LHCN-M2 (cell line): ENCODE measurements around the gene ZNF346. TPM values are rescaled to one million over a fixed set of nuclear protein-coding genes. Genes with fewer than 3 reads are reported as not detected.
"Not testable (repeated sequence)": the region's sequence is repeated elsewhere in the genome, so short reads cannot be mapped to it uniquely, and the experiment has no call there.

Experiments
- DNase-seq: peaks from one replicate; pipeline ENCODE4 v3.0.0-alpha.2; 2012; ENCODE audit warnings: low read depth
- polyA plus RNA-seq: library from polyadenylated mRNA; unstranded; fragments of >200 nt; gene quantifications from one replicate; pipeline ENCODE4 v1.2.1, GENCODE V29; 2012; ENCODE audit warnings: missing spikeins
- total RNA-seq: library from RNA; depleted of rRNA; stranded (reverse); fragments of >200 nt; gene quantifications from 2 replicates; pipeline ENCODE4 v1.2.3, GENCODE V29; 2014; rRNA removed

ZNF346 gene, protein sequence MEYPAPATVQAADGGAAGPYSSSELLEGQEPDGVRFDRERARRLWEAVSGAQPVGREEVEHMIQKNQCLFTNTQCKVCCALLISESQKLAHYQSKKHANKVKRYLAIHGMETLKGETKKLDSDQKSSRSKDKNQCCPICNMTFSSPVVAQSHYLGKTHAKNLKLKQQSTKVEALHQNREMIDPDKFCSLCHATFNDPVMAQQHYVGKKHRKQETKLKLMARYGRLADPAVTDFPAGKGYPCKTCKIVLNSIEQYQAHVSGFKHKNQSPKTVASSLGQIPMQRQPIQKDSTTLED
- 7.1 and 9.1 TPM in 2 replicates for total RNA-seq
- polyA plus RNA-seq = 7.9 TPM

DNA sequence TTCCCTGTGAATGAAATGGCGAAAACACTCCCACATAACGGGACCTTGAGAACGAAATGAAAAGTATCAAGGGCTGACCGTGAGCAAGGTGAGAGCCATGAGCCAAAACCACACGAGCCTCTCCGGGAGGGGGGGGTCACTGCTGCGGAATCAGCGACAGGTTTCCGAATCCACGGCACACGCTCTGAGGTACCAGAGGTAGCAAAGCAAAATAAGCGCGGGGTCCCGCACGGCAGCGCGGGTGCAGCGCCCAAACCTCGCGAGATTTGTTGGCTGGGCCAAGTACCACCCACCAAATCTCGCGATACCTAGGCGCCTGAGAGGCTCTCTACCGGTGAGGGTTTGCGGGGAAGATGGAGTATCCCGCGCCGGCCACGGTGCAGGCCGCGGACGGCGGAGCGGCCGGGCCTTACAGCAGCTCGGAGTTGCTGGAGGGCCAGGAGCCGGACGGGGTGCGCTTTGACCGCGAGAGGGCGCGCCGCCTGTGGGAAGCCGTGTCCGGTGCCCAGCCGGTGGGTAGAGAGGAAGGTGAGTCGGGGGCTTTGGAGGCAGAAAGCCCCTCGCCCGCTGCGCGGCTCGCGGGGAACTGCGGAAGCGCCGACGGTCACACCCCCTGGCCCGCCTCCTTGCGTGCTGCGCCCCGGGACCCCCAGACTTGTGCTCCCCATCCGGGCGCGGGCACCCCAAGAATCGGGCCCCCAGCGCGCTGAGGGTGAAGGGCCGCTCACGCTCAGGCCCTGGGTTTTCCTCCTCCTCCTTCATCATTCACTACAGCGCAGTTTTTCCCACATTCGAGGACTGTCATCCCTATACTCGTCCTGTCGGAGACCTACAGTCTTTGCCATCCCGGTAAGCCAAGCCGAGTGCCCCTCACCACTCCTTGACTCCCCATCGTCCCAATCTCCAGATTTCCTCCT lies at the start of gene ZNF346:
ZNF346 (plus strand) TSS at position 311 of the 917 bp plus-strand sequence; CDS start at position 354, 43 bp downstream.
- DNase-seq = peak; percentile 86

DNA sequence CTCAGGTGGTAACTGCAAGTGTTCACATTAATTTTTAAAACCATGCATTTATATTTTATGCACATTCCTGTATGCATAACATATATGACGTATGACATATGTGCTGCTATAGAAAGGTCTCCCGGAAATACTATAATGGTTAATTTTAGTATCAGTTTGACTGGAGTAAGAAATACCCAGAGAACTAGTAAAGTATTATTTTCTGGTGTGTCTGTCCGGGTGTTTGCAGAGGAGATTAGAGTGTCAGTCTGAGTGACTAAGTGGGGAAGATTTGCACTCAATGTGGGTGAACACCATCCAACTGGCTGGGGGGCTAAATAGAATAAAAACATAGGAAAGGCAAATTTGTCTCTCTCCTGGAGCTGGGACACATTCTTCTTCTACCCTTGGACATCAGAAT lies 42.8 kb upstream of the ZNF346 start:
- no peak for DNase-seq

DNA sequence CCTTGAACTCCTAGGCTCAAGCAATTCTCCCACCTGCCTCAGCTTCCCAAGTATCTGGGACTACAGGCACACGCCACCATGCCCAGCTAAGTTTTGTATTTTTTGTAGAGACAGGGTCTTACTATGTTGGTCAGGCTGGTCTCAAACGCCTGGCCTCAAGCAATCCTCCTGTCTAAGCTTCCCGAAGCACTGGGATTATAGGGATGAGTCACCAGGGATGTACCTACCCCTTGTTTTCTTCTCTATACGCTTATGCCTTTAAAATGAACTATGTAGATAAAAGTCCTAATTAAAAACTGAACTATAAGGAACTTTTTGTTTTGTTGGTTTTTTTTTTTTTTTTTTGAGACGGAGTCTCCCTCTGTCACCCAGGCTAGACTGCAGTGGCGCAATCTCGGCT lies 41.7 kb upstream of the ZNF346 start:
- DNase-seq = no peak

DNA sequence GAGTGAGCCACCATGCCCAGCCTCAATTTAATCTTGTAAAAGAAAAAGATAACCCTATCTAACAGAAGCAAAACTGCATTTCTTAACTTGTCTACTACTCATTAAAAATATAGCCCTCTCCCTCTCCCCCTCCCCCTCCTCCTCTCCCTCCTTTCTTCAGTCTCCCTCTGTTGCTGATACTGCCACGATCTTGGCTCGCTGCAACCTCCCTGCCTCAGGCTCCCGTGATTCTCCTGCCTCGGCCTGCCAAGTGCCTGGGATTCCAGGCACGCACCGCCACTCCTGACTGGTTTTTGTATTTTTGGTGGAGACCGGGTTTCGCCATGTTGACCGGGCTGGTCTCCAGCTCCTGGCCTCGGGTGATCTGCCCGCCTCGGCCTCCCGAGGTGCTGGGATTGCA lies 39.4 kb upstream of the ZNF346 start:
- not testable (repeated sequence) for DNase-seq

DNA sequence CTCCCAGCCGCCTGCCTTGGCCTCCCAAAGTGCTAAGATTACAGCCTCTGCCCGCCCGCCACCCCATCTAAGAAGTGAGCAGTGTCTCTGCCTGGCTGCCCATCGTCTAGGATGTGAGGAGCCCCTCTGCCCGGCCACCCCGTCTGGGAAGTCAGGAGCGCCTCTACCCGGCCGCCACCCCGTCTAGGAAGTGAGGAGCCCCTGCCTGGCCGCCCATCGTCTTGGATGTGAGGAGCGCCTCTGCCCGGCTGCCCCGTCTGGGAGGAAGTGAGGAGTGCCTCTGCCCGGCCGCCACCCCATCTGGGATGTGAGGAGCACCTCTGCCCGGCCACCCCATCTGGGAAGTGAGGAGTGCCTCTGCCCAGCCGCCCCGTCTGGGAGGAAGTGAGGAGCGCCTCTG lies 38.9 kb upstream of the ZNF346 start:
- DNase-seq = not testable (repeated sequence)

DNA sequence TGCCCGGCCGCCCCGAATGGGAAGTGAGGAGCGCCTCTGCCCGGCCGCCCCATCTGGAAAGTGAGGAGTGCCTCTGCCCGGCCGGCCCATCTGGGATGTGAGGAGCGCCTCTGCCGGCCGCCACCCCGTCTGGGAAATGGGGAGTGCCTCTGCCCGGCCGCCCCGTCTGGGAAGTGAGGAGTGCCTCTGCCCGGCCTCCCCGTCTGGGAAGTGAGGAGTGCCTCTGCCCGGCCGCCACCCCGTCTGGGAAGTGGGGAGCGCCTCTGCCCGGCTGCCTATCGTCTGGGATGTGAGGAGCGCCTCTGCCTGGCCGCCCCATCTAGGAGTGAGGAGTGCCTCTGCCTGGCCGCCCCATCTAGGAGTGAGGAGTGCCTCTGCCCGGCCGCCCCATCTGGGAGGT lies 38.3 kb upstream of the ZNF346 start:
- DNase-seq = not testable (repeated sequence)

DNA sequence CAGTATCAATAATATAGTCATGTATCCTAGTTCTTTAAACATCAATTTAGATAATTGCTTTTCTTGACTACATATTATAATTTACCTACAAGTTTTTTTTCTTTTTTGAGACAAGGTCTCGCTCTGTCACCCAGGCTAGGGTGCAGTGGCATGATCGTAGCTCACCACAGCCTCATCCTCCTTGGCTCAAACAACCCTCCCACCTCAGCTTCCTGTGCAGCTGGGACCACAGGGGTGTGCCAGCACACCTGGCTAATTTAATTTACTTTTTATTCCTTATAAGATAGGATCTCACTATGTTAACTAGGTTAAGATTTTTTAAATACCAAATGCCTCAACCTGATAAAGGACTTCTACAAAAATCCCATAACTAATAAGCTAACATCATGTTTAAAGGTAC lies 37.0 kb upstream of the ZNF346 start:
- DNase-seq = no peak

DNA sequence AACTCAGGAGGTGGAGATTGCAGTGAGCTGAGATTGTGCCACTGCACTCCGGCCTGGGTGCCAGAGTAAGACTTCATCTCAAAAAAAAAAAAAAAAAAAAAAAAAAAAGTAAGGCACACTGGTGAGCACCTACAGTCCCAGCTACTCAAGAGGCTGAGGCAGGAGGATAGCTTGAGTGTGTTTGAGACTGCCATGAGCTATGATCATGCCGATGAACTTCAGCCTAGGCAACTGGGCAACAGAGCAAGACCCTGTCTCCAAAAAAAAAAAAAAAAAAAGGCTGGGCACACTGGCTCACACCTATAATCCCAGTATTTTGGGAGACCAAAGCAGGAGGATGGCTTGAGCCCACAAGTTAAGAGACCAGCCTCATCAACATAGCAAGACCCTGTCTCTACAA lies 36.2 kb upstream of the ZNF346 start:
- no peak for DNase-seq

DNA sequence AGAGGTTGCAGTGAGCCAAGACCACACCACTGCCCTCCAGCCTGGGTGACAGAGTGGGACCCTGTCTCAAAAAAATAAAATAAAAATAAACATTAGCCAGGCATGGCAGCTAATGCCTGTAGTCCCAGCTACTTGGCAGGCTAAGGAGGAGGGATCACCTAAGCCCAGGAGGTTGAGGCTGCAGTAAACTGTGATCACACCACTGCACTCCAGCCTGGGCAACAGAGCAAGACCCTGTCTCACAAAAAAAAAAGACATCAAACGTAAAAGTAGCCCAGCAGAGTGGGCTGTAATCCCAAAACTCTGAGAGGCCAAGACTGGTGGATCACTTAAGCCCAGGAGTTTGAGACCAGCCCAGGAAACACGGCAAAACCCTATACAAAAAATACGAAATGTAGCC lies 34.9 kb upstream of the ZNF346 start:
- DNase-seq = no peak

DNA sequence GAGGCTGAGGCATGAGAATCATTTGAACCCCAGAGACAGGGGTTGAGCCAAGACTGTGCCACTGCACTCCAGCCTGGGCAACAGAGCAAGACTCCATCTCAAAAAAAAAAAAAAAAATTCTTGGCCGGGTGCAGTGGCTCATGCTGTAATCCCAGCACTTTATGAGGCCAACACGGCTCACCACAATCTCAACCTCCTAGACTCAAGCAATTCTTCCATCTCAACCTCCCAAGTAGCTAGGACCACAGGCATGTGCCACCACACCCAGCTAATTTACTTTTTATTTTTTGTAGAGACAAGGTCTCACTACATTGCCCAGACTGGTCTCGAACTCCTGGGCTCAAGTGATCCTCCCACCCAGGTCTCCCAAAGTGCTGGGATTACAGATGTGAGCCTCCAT lies 29.4 kb upstream of the ZNF346 start:
- not testable (repeated sequence) for DNase-seq

DNA sequence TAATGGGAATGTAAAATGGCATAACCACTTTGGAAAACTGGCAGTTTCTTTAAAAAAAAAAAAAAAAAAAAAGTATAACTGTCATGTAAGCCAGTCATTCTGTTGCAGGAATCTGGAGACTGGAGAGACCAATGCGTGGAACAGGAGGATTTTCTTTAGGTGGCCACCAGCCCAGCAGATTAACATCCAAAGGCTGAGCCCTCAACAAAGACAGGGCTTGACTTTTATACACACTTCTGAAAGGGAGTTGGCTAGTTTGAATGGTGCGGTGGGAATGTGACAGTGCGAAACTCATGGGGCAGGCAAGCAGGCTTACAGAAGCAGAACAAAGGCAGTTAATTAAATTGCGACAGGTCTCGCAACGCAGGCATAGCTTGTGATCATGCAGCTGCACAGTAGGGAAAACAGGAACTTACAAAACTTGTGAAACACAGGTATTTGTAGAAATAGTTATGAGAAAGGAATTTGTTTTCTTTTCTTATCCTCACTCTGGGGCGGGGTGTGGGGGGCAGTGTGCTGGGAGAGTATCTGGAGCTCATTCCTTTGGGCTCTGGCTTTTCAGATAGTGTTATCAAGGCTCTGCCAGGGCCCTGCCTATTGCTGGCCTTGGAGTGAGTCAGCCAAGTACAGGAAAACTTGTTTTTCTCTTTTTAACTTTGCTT lies 27.9 kb upstream of the ZNF346 start:
- DNase-seq = peak; percentile 19

DNA sequence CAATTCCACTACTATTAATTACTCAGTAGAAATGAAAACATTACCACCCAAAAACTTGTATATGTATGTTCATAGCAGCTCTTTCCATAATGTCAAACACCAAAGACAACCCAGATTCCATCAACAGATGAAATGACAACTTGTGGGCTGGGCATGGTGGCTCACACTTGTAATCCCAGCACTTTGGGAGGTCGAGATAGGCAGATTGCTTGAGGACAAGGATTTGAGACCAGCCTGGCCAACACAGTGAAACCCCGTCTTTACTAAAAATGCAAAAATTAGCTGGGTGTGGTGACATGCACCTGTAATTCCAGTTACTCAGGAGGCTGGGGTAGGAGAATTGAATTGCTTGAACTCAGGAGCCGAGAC lies 27.4 kb upstream of the ZNF346 start:
- DNase-seq = no peak

DNA sequence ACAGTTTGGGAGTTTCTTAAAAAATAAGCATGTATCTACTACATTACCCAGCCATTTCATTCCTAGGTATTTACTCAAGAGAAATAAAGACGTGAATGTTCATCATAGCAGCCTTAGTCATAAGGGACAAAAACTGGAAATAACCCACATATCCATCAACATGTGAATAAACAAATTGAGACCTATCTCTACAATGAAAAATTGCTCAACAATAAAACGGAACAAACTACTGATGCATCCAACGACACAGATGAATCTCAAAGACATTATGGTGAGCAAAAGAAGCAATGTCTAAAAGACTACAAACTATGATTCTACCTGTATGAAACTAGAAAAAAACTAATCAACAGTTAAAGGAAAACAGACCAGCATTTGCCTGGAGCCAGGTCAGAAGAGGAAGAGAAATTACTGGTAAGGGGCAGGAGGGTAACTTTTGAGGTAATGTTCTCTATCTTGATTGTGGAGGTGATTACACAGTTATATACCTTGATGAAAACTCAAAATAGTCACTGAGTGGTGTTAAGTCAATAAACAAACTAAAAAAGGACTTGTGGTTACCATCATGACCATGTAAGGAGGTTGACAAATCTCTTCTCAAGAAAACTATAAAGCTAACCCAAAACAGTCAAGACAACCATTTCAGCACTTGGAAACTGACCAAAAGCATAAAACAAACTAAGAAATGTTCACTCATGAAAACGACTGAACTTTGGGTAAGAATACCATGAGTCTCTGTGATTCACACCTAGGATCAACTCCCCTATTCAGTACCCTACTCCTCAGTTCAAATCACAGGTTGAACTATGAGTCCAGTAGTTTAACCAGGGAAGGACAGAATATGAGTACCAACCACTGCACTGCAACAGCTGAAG lies 26.4 kb upstream of the ZNF346 start:
- DNase-seq = peak; percentile 83

DNA sequence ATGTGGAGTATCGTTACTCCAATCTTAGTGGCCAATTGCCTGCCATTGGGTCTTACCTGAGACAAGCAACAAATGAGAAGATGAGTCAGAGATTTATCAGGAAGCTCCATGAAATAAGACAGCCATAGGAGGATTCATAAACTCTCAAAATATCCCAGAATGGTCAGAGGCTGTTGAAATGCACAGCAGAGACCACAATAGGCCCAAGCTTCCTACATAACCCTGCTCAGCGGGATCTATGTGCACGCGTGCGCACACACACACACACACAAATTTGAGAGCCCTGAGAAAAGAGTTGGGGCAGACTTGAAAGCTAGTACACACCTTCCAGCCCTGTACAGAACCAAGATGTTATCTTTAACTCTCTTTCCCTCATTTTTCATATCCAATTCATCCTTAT lies 25.7 kb upstream of the ZNF346 start:
- no peak for DNase-seq

DNA sequence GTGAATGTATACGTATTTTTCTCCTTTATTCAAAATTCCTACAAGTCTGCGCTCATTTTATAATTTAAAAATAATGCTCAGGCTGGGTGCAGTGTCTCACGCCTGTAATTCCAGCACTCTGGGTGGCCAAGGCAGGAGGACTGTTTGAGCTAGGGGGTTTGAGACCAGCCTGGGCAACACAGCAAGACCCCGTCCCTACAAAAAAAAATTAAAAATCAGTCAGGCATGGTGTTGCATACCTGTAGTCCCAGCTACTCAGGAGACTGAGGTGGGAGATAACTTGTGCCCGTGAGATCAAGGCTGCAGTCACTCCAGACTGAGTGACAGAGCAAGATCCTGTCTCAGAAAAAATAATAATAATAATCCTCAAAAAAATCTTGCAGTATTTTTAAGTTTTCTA lies 23.7 kb upstream of the ZNF346 start:
- no peak for DNase-seq

DNA sequence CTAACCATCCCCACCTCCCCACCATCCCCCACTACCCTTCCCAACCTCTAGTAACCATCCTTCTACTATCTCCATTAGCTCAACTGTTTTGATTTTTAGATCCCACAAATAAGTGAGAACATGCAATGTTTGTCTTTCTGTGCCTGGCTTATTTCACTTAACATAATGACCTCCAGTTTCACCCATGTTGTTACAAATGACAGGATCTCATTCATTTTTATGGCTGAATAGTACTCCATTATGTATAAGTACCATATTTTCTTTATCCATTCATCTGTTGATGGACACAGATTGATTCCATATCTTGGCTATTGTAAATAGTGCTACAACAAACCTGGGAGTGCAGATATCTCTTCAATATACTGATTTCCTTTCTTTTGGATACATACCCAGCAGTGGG lies 23.0 kb upstream of the ZNF346 start:
- DNase-seq = not testable (repeated sequence)

DNA sequence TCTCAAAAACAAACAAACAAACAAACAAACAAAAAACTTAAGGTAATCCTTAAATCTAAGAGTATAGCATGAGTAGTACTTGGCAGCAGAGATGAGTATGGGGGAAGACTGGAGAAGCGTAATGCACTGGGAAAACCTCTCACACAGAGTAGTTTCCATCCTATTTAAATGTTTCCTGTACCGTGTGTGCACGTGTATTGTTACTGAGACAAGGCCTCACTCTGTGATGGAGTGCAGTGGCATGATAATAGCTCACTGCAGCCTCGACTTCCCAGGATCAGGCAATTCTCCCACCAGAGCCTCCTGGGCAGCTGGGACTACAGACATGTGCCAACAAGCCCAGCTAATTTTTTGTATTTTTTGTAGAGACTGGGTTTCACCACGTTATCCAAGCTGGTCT lies 18.8 kb upstream of the ZNF346 start:
- no peak for DNase-seq

DNA sequence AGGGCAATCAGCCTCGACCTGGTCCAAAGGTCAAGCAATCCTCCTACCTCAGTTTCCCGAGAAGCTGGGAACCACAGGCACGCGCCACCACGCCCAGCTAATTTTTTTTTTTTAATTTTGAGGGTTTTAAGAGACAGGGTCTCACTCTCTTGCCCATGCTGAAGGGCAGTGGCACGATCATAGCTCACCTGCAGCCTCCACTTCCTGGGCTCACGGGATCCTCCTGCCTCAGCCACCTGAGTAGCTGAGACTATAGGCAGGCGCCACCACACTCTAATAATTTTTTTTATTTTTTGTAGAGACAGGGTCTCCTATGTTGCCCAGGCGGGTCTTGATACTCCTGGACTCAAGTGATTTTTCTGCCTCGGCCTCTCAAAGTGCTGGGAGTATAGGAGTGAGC lies 17.5 kb upstream of the ZNF346 start:
- DNase-seq = no peak

DNA sequence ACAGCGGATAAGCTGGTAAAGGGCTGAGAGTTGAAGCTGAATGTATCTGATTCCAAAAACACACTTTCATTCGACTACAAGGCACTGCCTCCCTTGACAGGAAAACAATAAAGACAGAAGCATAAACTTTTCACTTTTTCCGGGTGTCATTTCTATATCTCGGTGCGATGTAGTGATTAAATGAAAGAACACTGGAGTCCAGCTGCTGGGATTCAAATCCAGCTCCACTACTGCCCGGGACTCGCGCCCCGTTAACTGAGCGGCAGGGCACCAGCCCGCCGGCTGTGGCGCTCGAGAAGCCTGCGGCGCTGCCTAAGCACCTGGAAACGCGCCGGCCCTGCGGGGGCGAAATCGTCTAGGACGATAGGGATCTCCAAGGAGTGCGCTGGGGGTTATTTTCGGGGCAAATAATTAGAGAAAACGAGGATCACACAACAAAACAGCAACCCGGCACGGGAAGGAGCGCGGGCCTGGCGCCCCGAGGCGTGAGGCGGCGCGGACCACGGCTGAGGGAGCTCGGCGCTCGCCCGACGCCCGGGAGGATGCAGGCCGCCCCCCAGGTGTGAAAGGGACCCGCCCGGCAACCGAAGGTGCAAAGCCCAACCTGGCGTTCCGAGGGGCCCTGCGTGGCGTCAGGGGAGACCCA lies 16.8 kb upstream of the ZNF346 start:
- peak; percentile 67 for DNase-seq

DNA sequence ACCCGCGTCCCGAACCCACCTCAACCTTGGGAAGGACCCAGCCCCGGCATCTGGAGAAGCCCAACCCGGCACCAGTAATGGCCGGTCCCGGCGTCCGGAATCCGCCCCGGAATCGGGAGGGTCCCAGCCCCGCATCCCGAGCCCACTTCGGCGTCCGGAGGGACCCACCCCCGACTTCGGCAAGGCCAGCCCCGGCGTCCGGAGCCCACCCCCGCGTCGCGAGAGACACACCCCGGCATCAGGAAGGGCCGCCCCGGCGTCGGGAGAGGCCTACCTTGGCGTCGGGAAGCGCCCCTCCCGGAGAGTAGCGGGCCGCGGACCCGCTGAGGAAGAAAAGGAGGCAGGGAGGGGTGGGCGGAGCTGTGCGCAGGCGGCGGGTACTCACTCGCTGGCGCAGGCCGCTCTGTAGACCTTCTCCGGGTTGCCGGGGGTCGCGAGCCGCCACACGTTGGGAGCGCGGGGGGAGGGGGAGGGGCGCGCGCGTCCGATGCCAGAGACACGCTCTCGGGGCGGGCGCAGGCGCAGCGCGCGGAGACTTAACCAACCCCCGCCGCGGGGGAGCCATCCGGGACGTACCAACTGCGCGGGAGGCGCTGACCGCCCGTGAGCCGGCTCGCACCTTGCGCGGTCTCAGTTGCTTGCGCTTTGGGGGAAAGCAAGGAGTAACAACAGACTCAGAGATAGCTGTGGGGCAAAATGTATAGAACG lies 16.1 kb upstream of the ZNF346 start, which contains the start of gene UIMC1:
UIMC1 (minus strand) TSS at position 515 of the 708 bp plus-strand sequence. CDS start 24,164 bp downstream, outside the sequence.
- DNase-seq = peak; percentile 84
